Pulmonary artery endothelial cell (primary cell): Measurements from ENCODE around the gene FNDC3B. TPM values are rescaled to one million over a fixed set of nuclear protein-coding genes. Genes with fewer than 3 reads are reported as not detected.

Experiments
- DNase-seq: peaks from one replicate; pipeline ENCODE4 v3.0.0-alpha.2; 2011; ENCODE audit warnings: low read depth, low spot score
- total RNA-seq: library from RNA; depleted of rRNA; stranded (reverse); fragments of >200 nt; gene quantifications from 2 replicates; pipeline ENCODE4 v1.2.3, GENCODE V29; 2014

FNDC3B gene
- total RNA-seq, 1 donor from 2014 or later: 106 TPM

DNA sequence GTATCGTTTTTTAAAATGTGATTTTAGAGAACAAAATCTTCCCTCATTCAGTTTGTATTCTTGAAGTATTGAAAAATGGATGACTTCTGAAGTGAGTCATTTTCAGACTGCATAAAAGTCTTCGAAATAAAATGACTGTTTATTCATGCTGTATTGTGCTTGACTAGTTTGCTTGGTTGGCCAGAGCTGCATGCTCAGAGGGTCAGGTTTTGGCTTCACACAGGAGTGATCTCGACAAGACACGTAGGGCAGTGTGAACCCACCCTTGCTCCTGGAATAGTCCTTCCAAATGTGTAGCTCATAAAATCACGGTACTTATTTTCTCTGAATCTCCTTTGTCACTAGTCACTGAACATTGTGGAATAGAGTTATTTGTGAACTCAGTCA lies 73.3 kb downstream of the FNDC3B start:
- DNase-seq: no peak

- no peak for DNase-seq
These were observed 74.3 kb downstream of the FNDC3B start for GRCh38 chr3:172113710-172114109.

- no peak for DNase-seq
These were observed 75.7 kb downstream of the FNDC3B start for GRCh38 chr3:172115059-172115458.

GRCh38 chr3:172115787-172116186 lies 76.4 kb downstream of the FNDC3B start:
- no peak for DNase-seq

DNA sequence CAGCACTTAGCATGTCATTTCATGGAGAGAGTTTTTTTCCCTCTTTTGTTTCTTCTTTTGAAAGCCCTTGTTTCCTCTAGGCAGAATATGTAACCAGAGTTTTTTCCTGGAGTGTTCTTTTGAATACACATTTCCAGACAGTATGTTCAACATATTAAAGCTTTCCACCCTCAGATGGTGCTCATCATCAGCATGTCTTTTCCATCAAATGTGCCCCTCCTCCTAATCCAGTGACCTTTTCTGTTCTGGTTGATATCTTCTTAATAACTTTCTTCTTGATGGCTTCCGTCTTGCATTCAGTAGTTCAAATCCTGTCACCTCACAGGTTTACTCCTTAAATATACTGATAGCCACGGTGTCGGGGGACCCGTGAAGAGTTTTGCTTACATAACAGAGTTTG lies 78.6 kb downstream of the FNDC3B start:
- no peak for DNase-seq

DNA sequence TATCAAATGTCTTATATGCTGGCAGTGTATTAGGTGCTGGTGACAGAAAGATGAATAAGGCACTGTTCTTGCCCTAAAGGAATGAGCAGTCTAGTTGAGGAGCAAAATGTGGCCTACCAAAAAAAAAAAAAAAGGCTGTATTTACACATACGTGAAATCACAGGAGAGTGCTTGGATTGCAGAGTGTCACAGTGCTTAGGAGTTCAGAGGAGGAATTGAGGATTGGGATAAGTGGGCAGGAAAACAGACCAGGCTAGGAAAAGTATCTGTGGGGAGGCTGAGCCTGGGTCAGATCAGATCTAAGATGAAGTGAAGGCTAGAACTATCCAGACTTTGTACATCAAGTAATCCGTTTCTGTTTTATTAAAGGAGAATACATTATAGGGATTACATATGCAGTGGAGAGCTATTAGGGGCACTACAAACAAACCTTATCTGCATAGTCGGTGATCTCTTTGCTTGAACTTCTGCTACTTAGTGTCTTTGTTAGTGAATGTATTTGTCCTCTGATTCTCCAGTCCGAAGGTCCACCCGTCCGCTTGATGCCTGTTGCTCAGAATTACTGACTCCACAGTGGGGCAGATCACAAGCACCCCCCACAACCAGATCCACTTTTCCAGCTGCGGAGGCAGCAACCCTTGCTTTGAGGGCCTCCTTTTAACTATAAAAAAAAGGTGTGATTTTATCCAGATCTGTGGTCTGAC lies 80.0 kb downstream of the FNDC3B start:
- DNase-seq: no peak

GRCh38 chr3:172120912-172121311 lies 81.5 kb downstream of the FNDC3B start:
- DNase-seq: no peak

GRCh38 chr3:172121981-172122380 lies 82.6 kb downstream of the FNDC3B start:
- DNase-seq: no peak

GRCh38 chr3:172124271-172124670 lies 84.9 kb downstream of the FNDC3B start:
- no peak for DNase-seq

- DNase-seq: no peak
These were observed 85.7 kb downstream of the FNDC3B start for GRCh38 chr3:172125053-172125452.

DNA sequence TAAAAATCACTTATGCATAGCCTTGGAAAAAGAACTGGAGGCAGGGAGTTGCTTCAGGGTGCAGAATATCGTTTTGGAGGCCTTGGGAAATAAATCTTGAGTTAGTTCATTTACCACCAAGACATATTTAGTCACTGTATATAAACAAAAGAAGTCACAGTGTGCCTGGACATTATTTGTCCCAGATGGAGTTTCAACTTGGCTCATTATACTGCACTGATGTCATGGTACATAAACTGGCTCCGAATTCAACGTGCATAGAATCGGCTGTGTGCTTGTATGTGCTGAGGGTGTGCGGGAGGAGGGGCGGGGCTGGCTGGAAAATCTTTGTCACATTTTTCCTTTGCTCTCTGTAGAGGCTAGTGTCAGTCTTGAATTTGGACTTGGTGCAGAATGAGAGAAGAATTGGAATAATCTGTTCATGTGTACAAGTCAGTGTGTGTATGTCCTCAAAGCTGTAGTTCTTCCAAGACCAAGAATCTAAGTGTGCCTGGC lies 86.6 kb downstream of the FNDC3B start:
- no peak for DNase-seq

GRCh38 chr3:172126741-172127140 lies 87.4 kb downstream of the FNDC3B start:
- no peak for DNase-seq

DNA sequence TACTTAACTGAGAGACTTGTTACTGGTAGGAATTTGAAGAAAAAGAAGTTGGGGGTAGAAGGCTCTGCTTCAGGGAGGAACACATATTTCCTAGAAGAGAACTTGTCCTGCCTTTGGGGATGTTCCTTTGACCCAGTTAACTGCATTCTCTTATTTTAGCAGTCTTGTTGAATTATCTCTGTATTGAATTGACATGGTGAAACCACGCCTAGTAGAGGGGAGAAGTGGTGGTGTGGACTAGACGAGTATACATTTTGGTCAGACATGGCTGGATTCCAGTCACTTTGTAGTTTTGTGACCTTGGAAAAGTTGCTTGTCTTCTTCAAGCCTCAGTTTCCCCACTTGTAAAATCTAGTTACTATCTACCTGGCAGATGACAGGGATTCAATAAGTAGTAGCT lies 87.8 kb downstream of the FNDC3B start:
- DNase-seq: no peak

DNA sequence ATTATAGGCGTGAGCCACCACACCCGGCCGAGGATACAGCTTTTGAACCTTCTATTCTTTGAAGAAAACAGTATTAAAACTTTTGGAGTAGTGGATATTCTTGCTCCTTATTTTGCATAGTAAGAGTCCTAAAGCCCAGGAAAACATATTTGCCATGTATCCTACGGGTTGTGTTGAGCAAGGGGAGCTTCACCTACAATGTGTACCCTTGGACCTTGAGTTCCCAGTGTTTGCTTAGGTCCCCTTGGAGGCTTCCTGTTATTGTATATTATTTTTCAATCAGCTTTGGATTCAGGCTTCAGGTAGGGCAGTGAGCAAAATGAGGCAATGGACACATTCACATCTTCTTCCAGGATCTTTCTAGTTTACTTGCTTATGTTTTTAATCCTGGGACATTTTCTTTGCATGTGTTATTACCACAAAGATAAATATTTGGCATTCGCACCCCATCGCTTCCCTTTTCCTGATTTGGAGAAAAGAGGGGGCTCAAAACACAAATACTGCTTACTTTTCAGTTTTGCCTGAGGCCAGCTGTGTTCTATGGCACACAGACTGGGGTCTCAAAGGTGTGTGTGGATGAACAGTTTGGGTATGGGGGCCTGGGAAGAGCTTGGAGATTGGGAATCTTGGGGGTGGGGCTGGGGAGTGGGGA lies 88.7 kb downstream of the FNDC3B start:
- DNase-seq: no peak

- DNase-seq: no peak
These were observed 89.5 kb downstream of the FNDC3B start for GRCh38 chr3:172128858-172129257.

GRCh38 chr3:172129498-172129849 lies 90.1 kb downstream of the FNDC3B start:
- no peak for DNase-seq

DNA sequence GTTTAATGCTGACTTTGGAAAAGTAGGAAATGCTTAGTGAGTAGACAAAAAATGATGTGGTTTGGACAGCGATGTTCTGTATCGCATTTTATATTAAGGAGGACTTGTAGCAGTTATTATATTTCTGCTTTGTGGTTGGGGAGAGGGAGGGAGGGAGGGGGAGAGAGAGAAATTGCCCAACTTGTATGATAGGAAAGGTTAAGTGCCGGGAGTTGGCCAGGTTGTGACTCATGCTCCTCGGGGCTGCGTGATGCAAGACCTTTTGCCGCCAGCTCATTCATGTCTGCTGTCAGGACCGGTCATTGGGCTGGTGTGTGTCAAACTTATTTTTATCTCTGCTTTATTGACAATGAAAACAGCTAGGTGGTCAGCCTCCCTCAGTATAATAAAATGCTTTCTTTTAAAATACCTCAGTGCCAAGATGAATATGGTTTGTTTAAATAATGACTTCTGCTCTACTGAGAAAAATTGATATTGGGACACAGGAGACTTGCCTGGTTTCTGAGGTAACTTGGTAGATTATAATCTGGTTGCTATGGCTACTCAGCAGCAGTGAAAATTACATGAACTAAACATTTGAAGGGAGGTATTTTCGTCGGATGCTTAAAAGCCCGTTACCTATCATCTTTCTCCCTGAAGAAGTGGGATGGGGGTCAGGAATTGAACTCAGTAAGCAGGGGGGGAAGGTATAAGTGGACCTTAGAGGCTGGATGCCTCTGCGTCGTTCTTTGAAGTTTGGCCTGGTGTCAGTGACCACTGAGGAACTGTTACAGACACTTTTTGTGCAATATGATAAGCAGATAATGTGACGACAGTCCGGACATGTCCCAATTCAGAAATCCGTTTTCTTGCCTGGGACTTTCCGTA lies 90.7 kb downstream of the FNDC3B start:
- peak; percentile 93 for DNase-seq

DNA sequence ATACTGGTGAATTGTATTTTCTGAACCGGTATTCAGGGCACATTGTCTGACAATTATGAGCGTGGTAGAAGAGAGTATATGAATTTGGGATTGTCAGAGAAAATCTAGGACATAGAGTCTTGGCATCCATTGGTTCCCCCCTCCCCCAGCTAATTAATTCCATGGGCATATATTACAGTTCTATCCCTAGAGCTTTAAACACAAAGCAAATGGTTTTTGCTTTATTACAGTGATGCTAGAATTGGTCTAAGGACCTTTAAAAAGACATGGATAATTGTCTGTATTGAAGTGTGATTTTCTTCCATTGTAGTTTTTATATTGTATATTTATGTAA lies 91.3 kb downstream of the FNDC3B start:
- no peak for DNase-seq

- DNase-seq: no peak
These were observed 92.4 kb downstream of the FNDC3B start for GRCh38 chr3:172131746-172132145.

GRCh38 chr3:172132159-172132586 lies 92.8 kb downstream of the FNDC3B start:
- no peak for DNase-seq

DNA sequence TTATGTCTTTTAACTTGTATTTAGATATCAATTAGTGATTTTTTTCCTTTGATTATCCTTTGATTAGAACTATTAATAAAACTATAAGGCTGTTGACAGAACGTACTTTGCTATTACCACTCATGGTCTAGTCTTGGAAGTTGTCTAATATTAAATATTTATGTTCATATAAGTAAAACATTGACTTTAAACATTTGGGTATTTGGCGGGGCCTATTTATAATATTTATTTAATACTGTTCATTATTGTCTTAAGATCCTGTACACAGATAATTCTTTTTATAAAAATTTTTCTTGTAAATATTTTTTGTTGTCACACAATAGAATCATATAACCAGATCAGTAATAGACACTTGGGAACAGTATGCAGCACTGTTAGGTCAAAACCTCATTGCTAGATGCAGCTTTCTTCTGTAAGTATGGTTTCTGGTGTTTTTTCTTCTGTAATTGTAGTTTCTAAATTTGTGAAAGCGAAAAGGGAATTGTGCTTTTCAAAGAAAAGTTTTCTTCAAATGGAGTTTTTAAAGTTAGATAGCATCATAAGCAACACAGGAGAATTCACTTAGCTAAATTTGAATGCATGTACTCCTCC lies 93.4 kb downstream of the FNDC3B start:
- DNase-seq: no peak

GRCh38 chr3:172133838-172134237 lies 94.5 kb downstream of the FNDC3B start:
- no peak for DNase-seq
